IPS-NIHi7 (cell line): ENCODE data around the gene AARS2.

Experiments
- DNase-seq: peaks from one replicate; pipeline ENCODE4 v3.0.0; 2012; ENCODE audit warnings: mixed read lengths; ENCODE audit errors: extremely low spot score

AARS2 gene

GRCh38 chr6:44250067-44250717 lies 63.0 kb downstream of the AARS2 start:
- DNase-seq = no peak
